Hematopoietic multipotent progenitor cell treated with erythropoietin and hydrocortisone succinate and interleukin-3 and kit ligand, for 4 days (in vitro differentiated cells): ENCODE results near the gene CD9.

ENCODE experiments used
- DNase-seq: peaks from one replicate; pipeline ENCODE4 v3.0.0-alpha.2; 2015

The CD9 gene

GRCh38 chr12:6276956-6277620 lies 76.9 kb downstream of the CD9 start:
- DNase-seq = no peak

- DNase-seq = no peak
Measured at GRCh38 chr12:6277982-6278438, 77.8 kb downstream of the CD9 start.

GRCh38 chr12:6278439-6279255 lies 78.4 kb downstream of the CD9 start:
- DNase-seq = peak; percentile 92

- no peak for DNase-seq
Measured at GRCh38 chr12:6279256-6279628, 79.0 kb downstream of the CD9 start.

- no peak for DNase-seq
Measured at GRCh38 chr12:6279631-6280030, 79.4 kb downstream of the CD9 start.

GRCh38 chr12:6280053-6280469 lies 79.9 kb downstream of the CD9 start:
- DNase-seq = no peak

- DNase-seq = no peak
Measured at GRCh38 chr12:6280672-6281071, 80.5 kb downstream of the CD9 start.

- DNase-seq = no peak
Measured at GRCh38 chr12:6281081-6281809, 81.0 kb downstream of the CD9 start.

- DNase-seq = no peak
Measured at GRCh38 chr12:6282453-6282840, 82.2 kb downstream of the CD9 start.

- no peak for DNase-seq
Measured at GRCh38 chr12:6284273-6284672, 84.1 kb downstream of the CD9 start.

GRCh38 chr12:6285063-6285477 lies 84.9 kb downstream of the CD9 start:
- peak; percentile 86 for DNase-seq

- no peak for DNase-seq
Measured at GRCh38 chr12:6285532-6286306, 85.5 kb downstream of the CD9 start.
